Trophoblast cell (in vitro differentiated cells and primary cell): ENCODE measurements around the gene PTPN12.
"Not testable (repeated sequence)": the region's sequence is repeated elsewhere in the genome, so short reads cannot be mapped to it uniquely, and the experiment has no call there.

Experiments
- DNase-seq, 2 donors: peaks; one replicate each; pipeline ENCODE4 v3.0.0-alpha.2; 2016
- H2AFZ ChIP-seq: 2 replicates; pipeline ENCODE4 v1.6.1; 2013; ENCODE audit warnings: low read length, moderate library complexity, mild to moderate bottlenecking; ENCODE audit not compliant: insufficient read depth, poor library complexity
- H2AK5ac ChIP-seq: 2 replicates; pipeline ENCODE4 v1.6.1; 2013; ENCODE audit warnings: mild to moderate bottlenecking, low read length
- H2BK120ac ChIP-seq: 2 replicates; pipeline ENCODE4 v1.6.1; 2013; ENCODE audit warnings: low read length, mild to moderate bottlenecking, moderate library complexity; ENCODE audit not compliant: insufficient read depth, poor library complexity
- H2BK12ac ChIP-seq: 2 replicates; pipeline ENCODE4 v1.6.1; 2013; ENCODE audit warnings: mild to moderate bottlenecking, low read length, moderate library complexity
- H2BK5ac ChIP-seq: 2 replicates; pipeline ENCODE4 v1.6.1; 2013; ENCODE audit warnings: low read length, low read depth, moderate library complexity, mild to moderate bottlenecking; ENCODE audit not compliant: poor library complexity
- H3K14ac ChIP-seq: 2 replicates; pipeline ENCODE4 v1.6.1; 2013; ENCODE audit warnings: mild to moderate bottlenecking, low read length
- H3K18ac ChIP-seq: 2 replicates; pipeline ENCODE4 v1.6.1; 2013; ENCODE audit warnings: mild to moderate bottlenecking, low read length
- H3K23ac ChIP-seq: 2 replicates; pipeline ENCODE4 v1.6.1; 2013; ENCODE audit warnings: low read length
- H3K27ac ChIP-seq: 2 replicates; pipeline ENCODE4 v1.5.1; 2013; ENCODE audit warnings: low read depth, mild to moderate bottlenecking, inconsistent platforms, low read length, moderate library complexity
- H3K27me3 ChIP-seq: 2 replicates; pipeline ENCODE4 v1.6.1; 2013; ENCODE audit warnings: inconsistent platforms, mild to moderate bottlenecking, low read length, moderate library complexity; ENCODE audit not compliant: insufficient read depth
- H3K36me3 ChIP-seq, 2 experiments: 1 replicate in 1 of 2; 2 replicates in 1 of 2; pipeline ENCODE4 v1.6.1; 2013; ENCODE audit warnings: low read length in 2 of 2, mild to moderate bottlenecking in 2 of 2, moderate library complexity in 1 of 2; ENCODE audit not compliant: insufficient read depth in 2 of 2, control insufficient read depth in 1 of 2
- H3K4ac ChIP-seq: 2 replicates; pipeline ENCODE4 v1.6.1; 2013; ENCODE audit warnings: low read depth, mild to moderate bottlenecking, low read length, moderate library complexity
- H3K4me1 ChIP-seq, 2 experiments: 1 replicate in 1 of 2; 2 replicates in 1 of 2; pipeline ENCODE4 v1.6.1; 2013; ENCODE audit warnings: low read length in 2 of 2, mild to moderate bottlenecking in 2 of 2, moderate library complexity in 1 of 2; ENCODE audit not compliant: insufficient read depth in 2 of 2, control insufficient read depth in 1 of 2
- H3K4me2 ChIP-seq: 2 replicates; pipeline ENCODE4 v1.6.1; 2013; ENCODE audit warnings: inconsistent platforms, mild to moderate bottlenecking, low read length, moderate library complexity
- H3K4me3 ChIP-seq: 2 replicates; pipeline ENCODE4 v1.5.1; 2013; ENCODE audit warnings: mild to moderate bottlenecking, low read depth, low read length, inconsistent platforms
- H3K79me1 ChIP-seq: one replicate; pipeline ENCODE4 v1.6.1; 2013; ENCODE audit warnings: low read length
- H3K79me2 ChIP-seq: 2 replicates; pipeline ENCODE4 v1.6.1; 2013; ENCODE audit warnings: low read length, mild to moderate bottlenecking; ENCODE audit not compliant: control insufficient read depth, insufficient read depth, poor library complexity
- H3K9ac ChIP-seq: 2 replicates; pipeline ENCODE4 v1.6.1; 2013; ENCODE audit warnings: mild to moderate bottlenecking, low read length
- H3K9me3 ChIP-seq: 2 replicates; pipeline ENCODE4 v1.6.1; 2013; ENCODE audit warnings: low read depth, mild to moderate bottlenecking, control low read depth, inconsistent platforms, low read length; ENCODE audit not compliant: insufficient read depth
- H4K12ac ChIP-seq: 2 replicates; pipeline ENCODE4 v1.6.1; 2013; ENCODE audit warnings: low read depth, mild to moderate bottlenecking, low read length, moderate library complexity
- H4K8ac ChIP-seq: 2 replicates; pipeline ENCODE4 v1.6.1; 2013; ENCODE audit warnings: low read depth, mild to moderate bottlenecking, low read length, moderate library complexity
- H4K91ac ChIP-seq: one replicate; pipeline ENCODE4 v1.6.1; 2013; ENCODE audit warnings: low read depth, mild to moderate bottlenecking, low read length, moderate library complexity
- WGBS: extraction: QIAGEN DNeasy Blood & Tissue Kit; methylation state at CpG from one replicate; pipeline ENCODE4 v1.1.7; 2013; ENCODE audit warnings: missing lambda C conversion rate; ENCODE audit not compliant: insufficient read length, insufficient coverage; ENCODE audit errors: extremely low coverage; 5-methylcytosine and 5-hydroxymethylcytosine counted together

The PTPN12 gene

DNA sequence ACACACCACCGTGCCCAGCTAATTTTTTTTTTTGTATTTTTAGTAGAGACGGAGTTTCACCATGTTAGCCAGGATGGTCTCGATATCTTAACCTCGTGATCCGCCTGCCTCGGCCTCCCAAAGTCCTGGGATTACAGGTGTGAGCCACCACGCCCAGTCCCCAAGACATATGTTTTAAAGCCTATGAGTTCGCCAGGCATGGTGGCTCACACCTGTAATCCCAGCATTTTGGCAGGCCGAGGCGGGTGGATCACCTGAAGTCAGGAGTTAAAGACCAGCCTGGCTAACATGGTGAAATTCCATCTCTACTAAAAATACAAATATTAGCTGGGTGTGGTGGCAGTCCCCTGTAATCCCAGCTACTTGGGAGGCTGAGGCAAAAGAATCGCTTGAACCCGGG is 115.7 kb downstream of the PTPN12 start:
- peaks cover 26 to 27% of the 10 kb centered on the region in 2 experiments for H3K36me3 ChIP-seq
- H2AK5ac ChIP-seq, H3K23ac ChIP-seq, H3K4me3 ChIP-seq, H4K12ac ChIP-seq, H2BK120ac ChIP-seq, H4K8ac ChIP-seq, H3K79me2 ChIP-seq, H2BK12ac ChIP-seq, H3K18ac ChIP-seq, H3K27ac ChIP-seq, H4K91ac ChIP-seq, H3K4ac ChIP-seq, H2AFZ ChIP-seq, DNase-seq, H3K9ac ChIP-seq, H3K27me3 ChIP-seq, H3K14ac ChIP-seq, H3K4me2 ChIP-seq, H3K4me1 ChIP-seq, H2BK5ac ChIP-seq, H3K9me3 ChIP-seq, H3K79me1 ChIP-seq: not testable (repeated sequence)
- WGBS = no CpG with 5 or more reads among the region's 12 CpGs

DNA sequence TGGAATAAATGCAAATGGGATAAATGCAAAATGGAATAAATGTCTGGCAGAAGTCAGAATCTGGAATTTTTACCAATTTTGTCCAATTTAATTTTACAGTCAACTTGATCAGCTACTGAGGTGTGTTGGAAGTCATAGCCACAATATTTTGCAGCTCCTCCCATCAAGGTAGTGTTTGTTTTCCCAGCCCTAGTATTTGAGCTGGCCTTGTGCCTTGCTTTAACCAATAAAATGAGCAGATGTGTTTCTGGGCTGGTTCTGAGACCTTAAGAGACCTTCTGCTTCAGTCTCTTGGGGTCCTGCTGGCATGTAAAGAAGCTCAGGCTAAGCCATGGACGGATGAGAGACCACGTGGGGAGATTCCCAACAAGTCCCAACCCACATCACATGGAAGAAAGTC is 116.5 kb downstream of the PTPN12 start:
- no peak overlapping the region for H3K4ac ChIP-seq
- H4K91ac ChIP-seq = no peak overlapping the region
- H3K4me1 ChIP-seq = no peaks in the 10 kb centered on the region
- H4K8ac ChIP-seq = no peak overlapping the region
- no peak for DNase-seq
- no peak overlapping the region for H3K27ac ChIP-seq
- no peak overlapping the region for H3K9ac ChIP-seq
- H4K12ac ChIP-seq = no peak overlapping the region
- no peak overlapping the region for H2BK5ac ChIP-seq
- no peak overlapping the region for H3K23ac ChIP-seq
- H2BK120ac ChIP-seq = no peak overlapping the region
- WGBS = no CpG with 5 or more reads among the region's 2 CpGs
- no peak overlapping the region for H3K18ac ChIP-seq
- H3K4me3 ChIP-seq = no peak overlapping the region
- no peaks in the 10 kb centered on the region for H3K9me3 ChIP-seq
- H2BK12ac ChIP-seq = no peak overlapping the region
- peaks cover 22 to 23% of the 10 kb centered on the region in 2 experiments for H3K36me3 ChIP-seq
- H3K4me2 ChIP-seq = no peak overlapping the region
- no peaks in the 10 kb centered on the region for H3K79me2 ChIP-seq
- no peaks in the 10 kb centered on the region for H3K27me3 ChIP-seq
- no peak overlapping the region for H3K14ac ChIP-seq
- no peak overlapping the region for H2AFZ ChIP-seq
- no peak overlapping the region for H2AK5ac ChIP-seq
- no peaks in the 10 kb centered on the region for H3K79me1 ChIP-seq

DNA sequence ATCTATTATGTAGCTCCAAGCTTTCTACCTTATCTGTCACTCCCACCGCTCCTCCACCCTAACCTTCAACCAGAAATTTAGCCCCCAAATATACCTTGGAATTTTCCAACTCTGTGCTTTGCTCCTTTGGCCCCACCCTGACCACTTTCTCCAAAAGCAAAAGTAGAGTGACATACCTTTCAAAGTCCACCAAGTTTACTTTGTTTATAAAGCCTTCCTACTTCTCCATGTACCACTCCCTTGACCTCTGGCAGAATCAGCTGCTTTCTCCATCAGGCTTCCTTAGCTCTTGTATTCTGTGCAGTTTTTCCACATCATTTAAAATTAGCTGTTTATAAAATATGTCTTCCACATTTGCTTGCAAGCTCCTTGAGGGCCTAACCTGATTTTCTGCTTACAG is 118.3 kb downstream of the PTPN12 start:
- H3K27me3 ChIP-seq = no peaks in the 10 kb centered on the region
- no peak overlapping the region for H2AK5ac ChIP-seq
- H3K4me2 ChIP-seq = no peak overlapping the region
- H3K14ac ChIP-seq = no peak overlapping the region
- no peak overlapping the region for H3K9ac ChIP-seq
- no peaks in the 10 kb centered on the region for H3K9me3 ChIP-seq
- H3K36me3 ChIP-seq = peaks cover 29 to 30% of the 10 kb centered on the region in 2 experiments
- H3K18ac ChIP-seq = no peak overlapping the region
- no peak overlapping the region for H2AFZ ChIP-seq
- no peak overlapping the region for H3K4ac ChIP-seq
- H4K8ac ChIP-seq = no peak overlapping the region
- no peaks in the 10 kb centered on the region for H3K79me1 ChIP-seq
- H4K12ac ChIP-seq = no peak overlapping the region
- no peak overlapping the region for H2BK120ac ChIP-seq
- H4K91ac ChIP-seq = no peak overlapping the region
- no peak overlapping the region for H2BK12ac ChIP-seq
- no peak overlapping the region for H3K27ac ChIP-seq
- H3K23ac ChIP-seq = no peak overlapping the region
- DNase-seq = no peak
- WGBS = no CpG with 5 or more reads among the region's 1 CpG
- no peaks in the 10 kb centered on the region for H3K79me2 ChIP-seq
- H3K4me1 ChIP-seq = no peaks in the 10 kb centered on the region
- H3K4me3 ChIP-seq = no peak overlapping the region
- no peak overlapping the region for H2BK5ac ChIP-seq

DNA sequence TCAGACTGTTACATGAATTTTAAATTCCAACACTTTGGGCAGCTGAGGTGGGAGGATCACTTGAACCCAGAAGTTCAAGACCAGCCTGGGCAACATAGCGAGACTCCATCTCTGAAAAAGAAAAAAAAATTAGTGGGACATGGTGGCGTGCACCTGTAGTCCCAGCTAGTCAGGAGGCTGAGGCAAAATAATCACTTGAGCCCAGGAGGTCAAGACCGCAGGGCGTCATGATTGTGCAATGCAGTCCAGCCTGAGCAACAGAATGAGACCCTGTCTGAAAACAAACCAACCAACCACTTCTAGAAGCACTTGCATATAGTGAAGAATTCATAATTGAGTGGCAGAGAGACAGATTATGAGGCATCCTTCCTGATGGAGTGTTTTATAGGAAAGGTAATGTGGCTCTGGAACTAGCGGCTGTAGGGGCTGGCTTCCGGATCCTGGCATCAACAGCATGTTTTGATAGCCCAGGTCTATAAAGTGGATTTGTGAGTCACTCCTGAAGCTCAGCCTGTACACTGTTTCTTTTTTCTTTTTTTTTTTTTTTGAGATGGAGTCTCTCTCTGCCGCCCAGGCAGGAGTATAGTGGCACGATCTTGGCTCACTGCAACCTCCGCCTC is 118.9 kb downstream of the PTPN12 start:
- no peak overlapping the region for H3K14ac ChIP-seq
- no CpG with 5 or more reads among the region's 9 CpGs for WGBS
- no peak for DNase-seq

More for the DNA sequence above, 118.9 kb downstream of the PTPN12 start:
- H3K4me2 ChIP-seq = no peak overlapping the region
- H3K18ac ChIP-seq = no peak overlapping the region
- H3K4me3 ChIP-seq = no peak overlapping the region
- no peaks in the 10 kb centered on the region for H3K9me3 ChIP-seq
- H3K36me3 ChIP-seq = peaks cover 29 to 33% of the 10 kb centered on the region in 2 experiments
- H3K4me1 ChIP-seq = no peaks in the 10 kb centered on the region
- H2AK5ac ChIP-seq = no peak overlapping the region
- no peak overlapping the region for H3K4ac ChIP-seq
- H3K79me1 ChIP-seq = no peaks in the 10 kb centered on the region
- H3K27ac ChIP-seq = no peak overlapping the region
- no peak overlapping the region for H2BK120ac ChIP-seq
- no peak overlapping the region for H2AFZ ChIP-seq
- no peak overlapping the region for H3K23ac ChIP-seq
- no peak overlapping the region for H4K8ac ChIP-seq
- H4K12ac ChIP-seq = no peak overlapping the region
- H2BK12ac ChIP-seq = no peak overlapping the region
- H3K27me3 ChIP-seq = no peaks in the 10 kb centered on the region
- H2BK5ac ChIP-seq = no peak overlapping the region
- no peak overlapping the region for H3K9ac ChIP-seq
- no peak overlapping the region for H4K91ac ChIP-seq
- H3K79me2 ChIP-seq = no peaks in the 10 kb centered on the region
